H9 (cell line): ENCODE results near the gene CCR5. TPM values are rescaled to one million over a fixed set of nuclear protein-coding genes. Genes with fewer than 3 reads are reported as not detected.

Experiments
- DNase-seq: peaks from one replicate; pipeline ENCODE4 v3.0.0-alpha.2; 2017
- H2AFZ ChIP-seq: one replicate; pipeline ENCODE4 v1.6.1; 2013; ENCODE audit warnings: mild to moderate bottlenecking, low read length, control low read depth, moderate library complexity
- H2AK5ac ChIP-seq: 2 replicates; pipeline ENCODE4 v1.6.1; 2013; ENCODE audit warnings: low read length, control low read depth, mixed read lengths; ENCODE audit not compliant: insufficient read length
- H2BK120ac ChIP-seq: one replicate; pipeline ENCODE4 v1.6.1; 2013; ENCODE audit warnings: low read depth, mild to moderate bottlenecking, low read length, control low read depth, inconsistent platforms; ENCODE audit not compliant: poor library complexity, severe bottlenecking
- H2BK12ac ChIP-seq: 2 replicates; pipeline ENCODE4 v1.6.1; 2013; ENCODE audit warnings: low read length, control low read depth, mixed read lengths, low read depth; ENCODE audit not compliant: insufficient read length
- H2BK15ac ChIP-seq: 2 replicates; pipeline ENCODE4 v1.6.1; 2013; ENCODE audit warnings: low read depth, low read length, control low read depth
- H2BK20ac ChIP-seq: one replicate; pipeline ENCODE4 v1.6.1; 2013; ENCODE audit warnings: low read depth, mild to moderate bottlenecking, low read length, control low read depth, inconsistent platforms; ENCODE audit not compliant: poor library complexity, severe bottlenecking
- H2BK5ac ChIP-seq: 2 replicates; pipeline ENCODE4 v1.6.1; 2013; ENCODE audit warnings: low read length, control low read depth, mixed read lengths; ENCODE audit not compliant: insufficient read length
- H3K14ac ChIP-seq: 2 replicates; pipeline ENCODE4 v1.6.1; 2013; ENCODE audit warnings: low read length, control low read depth; ENCODE audit not compliant: insufficient read depth
- H3K18ac ChIP-seq: 2 replicates; pipeline ENCODE4 v1.6.1; 2013; ENCODE audit warnings: low read depth, mild to moderate bottlenecking, mixed read lengths, low read length, control low read depth; ENCODE audit not compliant: insufficient read length
- H3K23ac ChIP-seq: 2 replicates; pipeline ENCODE4 v1.6.1; 2013; ENCODE audit warnings: low read length, control low read depth, mixed read lengths, low read depth; ENCODE audit not compliant: insufficient read length
- H3K23me2 ChIP-seq: 2 replicates; pipeline ENCODE4 v1.6.1; 2013; ENCODE audit warnings: low read depth, mild to moderate bottlenecking, mixed read lengths, low read length, control low read depth; ENCODE audit not compliant: insufficient read length, poor library complexity, severe bottlenecking
- H3K27ac ChIP-seq: 2 replicates; pipeline ENCODE4 v1.5.1; 2013; ENCODE audit warnings: low read length, control low read depth, mixed read lengths, low read depth; ENCODE audit not compliant: insufficient read length
- H3K27me3 ChIP-seq: 2 replicates; pipeline ENCODE4 v1.6.1; 2013; ENCODE audit warnings: low read length, control low read depth, inconsistent platforms; ENCODE audit not compliant: insufficient read depth
- H3K4ac ChIP-seq: 2 replicates; pipeline ENCODE4 v1.6.1; 2013; ENCODE audit warnings: low read depth, mild to moderate bottlenecking, control low read depth, inconsistent platforms, low read length, moderate library complexity
- H3K4me1 ChIP-seq: 2 replicates; pipeline ENCODE4 v1.6.1; 2013; ENCODE audit warnings: low read length, control low read depth, inconsistent platforms; ENCODE audit not compliant: insufficient read depth
- H3K4me2 ChIP-seq: 2 replicates; pipeline ENCODE4 v1.6.1; 2013; ENCODE audit warnings: low read length, control low read depth, mixed read lengths; ENCODE audit not compliant: insufficient read length, insufficient read depth
- H3K56ac ChIP-seq: 2 replicates; pipeline ENCODE4 v1.6.1; 2013; ENCODE audit warnings: low read depth, mild to moderate bottlenecking, mixed read lengths, low read length, control low read depth; ENCODE audit not compliant: insufficient read length
- H3K79me1 ChIP-seq: 2 replicates; pipeline ENCODE4 v1.6.1; 2013; ENCODE audit warnings: low read depth, mild to moderate bottlenecking, moderate library complexity, low read length, control low read depth, inconsistent platforms; ENCODE audit not compliant: insufficient read depth, poor library complexity, severe bottlenecking
- H3K79me2 ChIP-seq: 2 replicates; pipeline ENCODE4 v1.6.1; 2013; ENCODE audit warnings: low read length, control low read depth, inconsistent platforms; ENCODE audit not compliant: insufficient read depth
- H3K9ac ChIP-seq: 2 replicates; pipeline ENCODE4 v1.6.1; 2013; ENCODE audit warnings: low read length, control low read depth, mixed read lengths; ENCODE audit not compliant: insufficient read length; ENCODE audit errors: extremely low read depth
- H3K9me3 ChIP-seq: one replicate; pipeline ENCODE4 v1.6.1; 2013; ENCODE audit warnings: low read depth, low read length, inconsistent platforms; ENCODE audit not compliant: control insufficient read depth
- H3T11ph ChIP-seq: one replicate; pipeline ENCODE4 v1.6.1; 2013; ENCODE audit warnings: mild to moderate bottlenecking, low read length, control low read depth, inconsistent platforms
- H4K20me1 ChIP-seq: one replicate; pipeline ENCODE4 v1.6.1; 2013; ENCODE audit not compliant: control insufficient read depth, insufficient read length, insufficient read depth
- H4K5ac ChIP-seq: 2 replicates; pipeline ENCODE4 v1.6.1; 2013; ENCODE audit warnings: low read depth, mild to moderate bottlenecking, mixed read lengths, low read length, control low read depth; ENCODE audit not compliant: insufficient read length
- H4K8ac ChIP-seq: replicated peaks from 2 replicates; pipeline ENCODE4 v1.6.1; 2013; ENCODE audit warnings: low read length, control low read depth, mixed read lengths, low read depth; ENCODE audit not compliant: insufficient read length
- H4K91ac ChIP-seq: 2 replicates; pipeline ENCODE4 v1.6.1; 2013; ENCODE audit warnings: low read depth, mild to moderate bottlenecking, moderate library complexity, mixed read lengths, low read length, control low read depth; ENCODE audit not compliant: insufficient read length
- H3K27ac Mint-ChIP-seq, 3 experiments: 2 replicates in 2 of 3; 3 replicates in 1 of 3; pipeline ENCODE4 v1.8.0; 2020 to 2021; ENCODE audit warnings: mixed read lengths in 3 of 3, mild to moderate bottlenecking in 1 of 3, moderate library complexity in 1 of 3
- H3K27me3 Mint-ChIP-seq: 2 replicates; pipeline ENCODE4 v1.8.0; 2021; ENCODE audit warnings: low read depth, mild to moderate bottlenecking, moderate library complexity, mixed read lengths
- H3K36me3 Mint-ChIP-seq, 3 experiments: 2 replicates in 2 of 3; 3 replicates in 1 of 3; pipeline ENCODE4 v1.8.0; 2020 to 2021; ENCODE audit warnings: low read depth in 3 of 3, mixed read lengths in 3 of 3; ENCODE audit not compliant: insufficient read depth in 1 of 3
- H3K4me1 Mint-ChIP-seq, 2 experiments: 2 replicates each; pipeline ENCODE4 v1.8.0; 2020; ENCODE audit warnings: mixed read lengths in 2 of 2
- H3K4me3 Mint-ChIP-seq, 2 experiments: 2 replicates in 1 of 2; 3 replicates in 1 of 2; pipeline ENCODE4 v1.8.0; 2020 to 2021; ENCODE audit warnings: mild to moderate bottlenecking in 2 of 2, mixed read lengths in 2 of 2, moderate library complexity in 1 of 2
- H3K9me3 Mint-ChIP-seq, 2 experiments: 2 replicates in 1 of 2; 3 replicates in 1 of 2; pipeline ENCODE4 v1.8.0; 2020; ENCODE audit warnings: mild to moderate bottlenecking in 2 of 2, mixed read lengths in 2 of 2, moderate library complexity in 1 of 2
- WGBS: extraction: QIAGEN DNeasy Blood & Tissue Kit; methylation state at CpG from one replicate; pipeline ENCODE4 v1.1.7; 2013; ENCODE audit warnings: missing lambda C conversion rate, low lambda C conversion rate, mixed read lengths; ENCODE audit not compliant: insufficient read length; ENCODE audit errors: extremely low coverage; 5-methylcytosine and 5-hydroxymethylcytosine counted together
- total RNA-seq: library from RNA; stranded (reverse); gene quantifications from 2 replicates; pipeline ENCODE4 v1.2.1, GENCODE V29; 2021
- TF ChIP-seq, protein P1 (sequence below): fragments of 200-600 bp; sonication (generic); conservative IDR thresholded peaks from 3 replicates; pipeline ENCODE4 v1.8.0; 2021; ENCODE audit warnings: antibody characterized with exemption, mild to moderate bottlenecking

CCR5 gene
- total RNA-seq, 1 experiment from 2014 or later = not detected

DNA sequence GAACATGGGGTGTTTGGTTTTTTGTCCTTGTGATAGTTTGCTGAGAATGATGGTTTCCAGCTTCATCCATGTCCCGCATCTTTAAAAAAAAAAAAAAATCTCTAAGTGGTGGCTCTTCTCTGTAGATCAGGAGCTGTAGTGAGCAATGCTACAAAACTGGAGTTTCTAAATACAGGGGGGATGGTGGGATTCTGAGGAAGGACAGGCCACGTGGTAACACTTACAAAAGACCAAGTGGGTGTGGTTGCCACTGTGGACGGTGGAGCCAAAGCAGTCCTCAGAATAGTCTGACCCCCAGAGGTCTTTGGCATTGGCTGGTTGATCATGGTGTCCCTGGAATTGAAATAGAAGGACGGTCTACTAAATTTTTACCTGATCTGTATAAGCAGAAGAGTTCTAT lies 44.0 kb downstream of the CCR5 start:
- no peak overlapping the region for H4K5ac ChIP-seq

More for the DNA sequence above, 44.0 kb downstream of the CCR5 start:
- Histone ChIP-seq H2AFZ (no peak overlapping the region), H2BK20ac (no peak overlapping the region), H4K91ac (no peak overlapping the region), H3K4ac (no peak overlapping the region), H3K14ac (no peak overlapping the region), H3K56ac (no peak overlapping the region), H2AK5ac (no peak overlapping the region), H3K23me2 (no peaks in the 10 kb centered on the region), H3K4me2 (no peak overlapping the region), H3K27me3 (no peaks in the 10 kb centered on the region), H2BK120ac (no peak overlapping the region), H4K8ac (no peak overlapping the region), H2BK5ac (no peak overlapping the region), H3K9me3 (no peaks in the 10 kb centered on the region), H3K23ac (no peak overlapping the region), H3T11ph (no peak overlapping the region), H2BK15ac (no peak overlapping the region), H4K20me1 (no peaks in the 10 kb centered on the region), H3K9ac (no peak overlapping the region), H3K4me1 (peaks cover 4% of the 10 kb centered on the region; the same call in 1 of the 2 replicates), H2BK12ac (no peak overlapping the region), H3K27ac (no peak overlapping the region), H3K18ac (no peak overlapping the region), H3K79me2 (no peaks in the 10 kb centered on the region), H3K79me1 (no peaks in the 10 kb centered on the region)
- Mint-ChIP-seq H3K27ac (no peak overlapping the region), H3K4me3 (no peak overlapping the region), H3K9me3 (no peaks in the 10 kb centered on the region; a peak in 1 of 5 replicates), H3K4me1 (peaks cover 23% of the 10 kb centered on the region in 2 experiments), H3K27me3 (no peaks in the 10 kb centered on the region; the same call in 1 of the 2 replicates), H3K36me3 (no peaks in the 10 kb centered on the region)
- TF ChIP-seq, protein P1, sequence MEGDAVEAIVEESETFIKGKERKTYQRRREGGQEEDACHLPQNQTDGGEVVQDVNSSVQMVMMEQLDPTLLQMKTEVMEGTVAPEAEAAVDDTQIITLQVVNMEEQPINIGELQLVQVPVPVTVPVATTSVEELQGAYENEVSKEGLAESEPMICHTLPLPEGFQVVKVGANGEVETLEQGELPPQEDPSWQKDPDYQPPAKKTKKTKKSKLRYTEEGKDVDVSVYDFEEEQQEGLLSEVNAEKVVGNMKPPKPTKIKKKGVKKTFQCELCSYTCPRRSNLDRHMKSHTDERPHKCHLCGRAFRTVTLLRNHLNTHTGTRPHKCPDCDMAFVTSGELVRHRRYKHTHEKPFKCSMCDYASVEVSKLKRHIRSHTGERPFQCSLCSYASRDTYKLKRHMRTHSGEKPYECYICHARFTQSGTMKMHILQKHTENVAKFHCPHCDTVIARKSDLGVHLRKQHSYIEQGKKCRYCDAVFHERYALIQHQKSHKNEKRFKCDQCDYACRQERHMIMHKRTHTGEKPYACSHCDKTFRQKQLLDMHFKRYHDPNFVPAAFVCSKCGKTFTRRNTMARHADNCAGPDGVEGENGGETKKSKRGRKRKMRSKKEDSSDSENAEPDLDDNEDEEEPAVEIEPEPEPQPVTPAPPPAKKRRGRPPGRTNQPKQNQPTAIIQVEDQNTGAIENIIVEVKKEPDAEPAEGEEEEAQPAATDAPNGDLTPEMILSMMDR = no peak
- WGBS = no CpG with 5 or more reads among the region's 4 CpGs
- DNase-seq = no peak
